Measurements from ENCODE around the gene DSC2.
"Not testable (repeated sequence)": the region's sequence is repeated elsewhere in the genome, so short reads cannot be mapped to it uniquely, and the experiment has no call there.

DSC2 gene

DNA sequence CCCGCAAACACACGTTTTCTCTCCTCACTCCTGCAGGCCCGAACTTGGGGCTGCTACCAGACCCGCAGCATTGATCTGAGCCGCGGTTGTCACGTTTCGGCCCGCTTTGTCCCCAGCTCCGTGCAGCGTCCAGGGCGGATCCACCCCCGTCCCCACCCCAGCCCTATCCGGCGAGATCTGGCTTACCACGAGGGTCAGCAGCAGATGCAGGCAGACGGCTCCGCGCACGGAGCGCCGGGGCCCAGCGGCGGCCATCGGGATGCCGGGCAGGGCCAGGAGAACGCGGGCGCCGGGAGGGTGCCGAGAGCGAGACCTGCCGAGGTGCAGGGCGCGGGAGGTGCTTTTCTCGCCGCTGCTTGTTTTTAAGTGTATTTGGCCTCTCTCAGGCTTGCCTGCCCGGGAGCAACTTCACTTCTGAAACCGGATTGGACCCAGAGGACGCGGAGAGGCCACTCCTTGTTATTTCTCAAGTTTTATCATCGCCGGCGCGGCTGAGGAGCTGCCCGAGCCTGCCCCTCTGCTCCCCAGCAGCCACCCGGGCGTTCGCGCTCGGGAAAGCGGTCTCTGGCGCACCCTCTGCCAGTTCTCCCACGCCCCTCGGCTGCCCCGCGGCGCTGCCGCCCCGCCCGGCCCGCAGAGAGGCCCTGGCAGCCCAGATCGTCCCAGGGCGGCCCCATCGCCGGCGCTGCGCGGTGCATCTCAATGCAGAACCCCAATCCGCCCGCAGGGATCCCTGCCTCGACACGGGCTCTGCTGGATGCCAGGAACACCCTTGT is 59.6 kb downstream of the DSC2 start, which contains the start of gene DSC3:
TSS of gene DSC3 (minus strand) at position 337 of the 776 bp plus-strand sequence. CDS start at position 255, 82 bp downstream.
- DNase-seq (ENCODE audit: low spot score): peak; percentile 13

DNA sequence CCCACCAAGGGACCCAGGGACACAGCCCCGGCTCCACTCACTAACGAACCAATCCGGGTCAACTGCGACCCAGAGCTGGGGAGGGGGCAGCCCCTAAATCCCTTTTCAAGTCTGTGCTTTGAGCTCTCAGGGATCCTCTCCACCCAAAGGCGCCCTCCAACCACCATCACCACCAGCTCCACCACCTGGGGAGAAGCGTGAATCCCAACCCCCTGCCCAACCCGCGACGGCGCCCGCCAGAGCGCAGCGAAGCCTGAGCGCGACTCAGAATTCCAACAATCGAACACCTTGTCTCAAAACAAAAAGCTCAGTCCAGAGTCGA is 60.2 kb downstream of the DSC2 start:
- DNase-seq (ENCODE audit: low spot score): peak; percentile 5

DNA sequence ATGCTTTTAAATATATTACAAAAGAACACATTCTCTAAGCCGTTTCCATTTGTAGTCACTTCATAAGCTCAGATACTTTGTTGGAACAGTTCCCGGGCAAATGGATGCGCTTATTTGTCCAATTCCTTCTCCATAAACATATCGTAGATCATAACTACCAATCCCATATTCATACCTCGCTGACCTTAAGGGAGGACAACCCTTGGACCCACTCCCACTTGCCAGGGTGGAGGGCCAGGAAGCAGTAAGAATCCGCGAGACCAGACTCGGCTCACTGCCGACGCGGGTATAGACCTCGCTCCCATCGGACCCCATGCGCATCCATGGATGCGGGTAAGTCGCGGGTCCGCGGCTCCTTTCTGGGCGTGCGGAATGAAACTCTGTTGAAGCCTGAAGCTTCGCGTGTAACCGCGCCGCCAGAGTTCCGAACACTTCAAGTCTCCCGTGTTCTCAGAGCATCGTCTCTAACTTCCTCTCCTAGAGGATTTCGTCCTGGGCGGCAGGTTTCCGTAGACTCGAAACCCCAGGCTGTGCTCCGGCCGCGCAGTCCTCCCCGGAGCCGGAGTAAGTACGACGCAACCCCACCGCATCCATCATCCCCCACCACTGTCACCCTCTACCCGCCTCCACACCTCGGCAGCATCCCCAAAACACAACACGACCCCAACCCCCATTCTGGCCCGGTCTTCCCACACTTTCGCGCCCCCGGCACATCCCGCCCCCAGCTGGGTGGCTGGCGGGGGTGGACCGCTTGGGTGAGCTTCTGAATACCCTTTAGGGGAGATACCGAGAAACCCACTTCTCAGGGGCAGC is 60.7 kb downstream of the DSC2 start:
- peak; percentile 11 for DNase-seq (ENCODE audit: low spot score)

DNA sequence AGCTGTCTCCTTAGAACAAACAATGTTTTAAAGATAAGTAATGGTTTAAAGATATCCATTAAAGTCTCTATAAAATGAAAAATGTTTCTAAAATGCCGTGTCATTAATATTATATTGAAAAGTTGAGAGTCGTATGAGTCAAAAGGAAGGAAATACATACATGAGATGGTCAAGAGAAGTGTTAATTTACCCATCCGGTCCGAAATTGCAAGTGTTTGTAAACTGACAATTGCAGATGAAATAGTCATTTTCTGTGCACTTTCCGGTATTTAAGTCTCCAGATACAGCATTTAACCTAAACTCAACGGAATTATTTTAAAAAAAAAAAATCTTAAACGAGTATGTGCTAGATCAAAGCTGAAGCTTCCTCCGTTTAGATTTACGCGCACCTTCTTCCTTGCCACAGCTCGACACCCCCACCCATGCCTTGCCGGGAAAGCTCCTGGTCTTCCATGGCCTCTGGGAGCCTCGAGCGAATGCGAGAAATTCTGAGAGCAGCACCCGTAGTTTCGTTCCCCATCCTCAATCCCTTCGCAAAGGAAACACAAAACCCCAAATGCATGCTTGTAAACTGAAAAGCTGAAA is 61.4 kb downstream of the DSC2 start:
- no peak for DNase-seq (ENCODE audit: low spot score)

DNA sequence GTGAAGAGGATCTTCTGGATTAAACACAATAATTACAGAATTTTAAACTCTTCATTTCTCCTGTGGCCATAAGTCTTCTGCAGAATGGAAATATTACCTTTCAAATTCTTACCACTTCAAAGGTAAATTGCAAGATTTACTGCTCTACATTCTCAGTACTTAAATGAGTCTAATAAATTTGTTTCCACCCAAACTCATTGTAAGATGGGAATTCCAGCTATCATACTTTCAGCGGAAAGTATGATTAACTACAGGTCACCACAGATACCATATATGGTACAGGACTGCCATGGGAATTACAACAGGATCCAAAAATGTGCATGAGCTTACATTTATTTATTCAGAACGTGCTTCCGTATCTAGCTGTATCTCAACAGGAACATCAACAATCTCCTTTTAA is 62.8 kb downstream of the DSC2 start:
- DNase-seq (ENCODE audit: low spot score): no peak

DNA sequence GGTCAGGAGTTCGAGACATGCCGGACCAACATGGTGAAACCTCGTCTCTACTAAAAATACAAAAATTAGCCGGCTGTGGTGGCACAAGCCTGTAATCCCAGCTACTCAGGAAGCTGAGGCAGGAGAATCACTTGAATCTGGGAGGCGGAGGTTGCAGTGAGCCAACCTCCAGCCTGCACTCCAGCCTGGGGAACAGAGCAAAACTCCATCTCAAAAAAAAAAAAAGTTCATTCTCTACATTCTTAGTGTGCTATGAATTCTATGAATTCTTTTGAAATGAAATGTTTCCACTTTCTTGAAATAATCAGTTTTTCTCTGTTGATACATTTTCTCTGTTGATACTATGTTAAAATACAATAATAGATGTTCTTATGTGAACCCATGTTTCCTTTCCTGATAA is 64.5 kb downstream of the DSC2 start:
- not testable (repeated sequence) for DNase-seq (ENCODE audit: low spot score)

DNA sequence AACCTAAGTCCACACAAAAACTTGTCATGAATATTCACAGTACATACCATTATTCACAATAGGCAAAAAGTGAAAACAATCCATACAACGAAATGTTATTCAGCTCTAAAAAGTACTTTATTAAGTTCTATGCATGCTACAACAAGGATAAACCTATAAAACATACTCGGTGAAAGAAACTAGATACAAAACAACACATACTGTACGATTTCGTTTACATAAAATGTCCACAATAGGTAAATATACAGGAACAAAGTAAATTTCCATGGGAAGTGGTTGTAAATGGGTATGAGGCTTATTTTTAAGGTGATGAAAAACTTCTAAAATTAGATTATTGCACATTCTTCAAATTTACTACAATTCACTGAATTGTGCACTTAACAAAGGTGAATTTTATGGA is 67.7 kb downstream of the DSC2 start:
- DNase-seq (ENCODE audit: low spot score): no peak

DNA sequence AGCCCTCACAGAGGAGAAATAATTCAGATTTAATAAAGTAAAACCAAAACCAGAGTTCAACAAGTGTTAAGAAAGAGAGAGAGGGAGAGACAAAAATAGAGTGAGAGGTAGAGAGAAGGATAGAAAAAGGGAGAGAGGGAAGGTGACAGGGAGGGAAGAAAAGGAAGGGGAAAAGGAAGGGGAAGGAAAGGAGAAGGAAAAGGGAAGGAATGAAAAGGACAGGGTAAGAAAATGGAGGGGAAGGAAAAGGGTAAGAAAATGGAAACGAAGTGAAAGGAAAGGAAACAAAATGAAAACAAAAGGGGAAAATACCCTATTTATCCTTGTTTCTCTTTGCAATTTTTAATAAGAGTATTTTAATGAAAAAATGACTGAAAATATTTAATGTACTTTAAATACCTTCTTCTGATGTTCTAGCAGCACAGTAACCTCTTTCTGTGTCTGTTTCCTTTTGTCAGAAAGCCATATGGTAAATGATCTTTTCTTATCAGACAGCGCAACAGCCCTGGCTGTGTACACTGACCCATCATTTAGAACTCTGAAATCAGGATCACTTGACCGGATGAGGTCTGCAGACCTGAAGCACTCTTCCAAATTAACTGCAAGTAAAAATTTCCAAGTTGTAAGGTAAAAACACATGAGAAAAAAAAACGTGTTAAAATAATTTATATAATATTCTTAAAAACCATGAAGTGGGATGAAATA is 71.5 kb downstream of the DSC2 start:
- no peak for DNase-seq (ENCODE audit: low spot score)

DNA sequence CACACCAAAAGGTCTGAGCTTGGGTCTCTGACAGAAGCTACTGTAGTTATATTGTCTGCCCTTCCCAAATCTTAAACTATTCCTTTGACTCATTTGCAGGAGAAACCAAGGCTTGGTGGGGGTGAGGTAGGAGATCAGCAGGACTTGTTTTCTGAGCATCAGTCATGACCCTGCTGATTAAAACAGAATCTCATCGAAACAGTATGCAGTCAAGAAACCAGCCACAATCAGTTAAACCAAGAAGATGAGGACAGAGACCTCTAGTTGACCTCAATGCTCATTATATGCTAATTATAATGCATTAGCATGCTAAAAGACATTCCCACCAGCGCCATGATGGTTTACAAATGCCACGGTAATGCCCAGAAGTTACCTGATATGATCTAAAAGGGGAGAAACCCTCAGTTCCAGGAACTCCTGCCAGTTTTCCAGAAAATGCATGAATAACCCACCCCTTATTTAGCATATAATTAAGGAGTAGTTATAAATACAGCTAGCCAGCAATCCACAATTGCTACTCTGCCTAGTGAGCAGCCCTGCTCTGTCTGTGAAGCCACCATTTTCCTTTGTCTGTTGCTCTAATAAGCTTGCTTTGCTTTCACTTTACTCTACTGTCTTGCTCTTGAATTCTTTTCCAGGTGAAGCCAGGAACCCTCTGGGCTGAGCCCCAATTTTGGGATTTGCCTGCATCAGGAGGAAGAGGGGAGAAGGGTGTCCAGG is 86.3 kb downstream of the DSC2 start:
- DNase-seq (ENCODE audit: low spot score): no peak

DNA sequence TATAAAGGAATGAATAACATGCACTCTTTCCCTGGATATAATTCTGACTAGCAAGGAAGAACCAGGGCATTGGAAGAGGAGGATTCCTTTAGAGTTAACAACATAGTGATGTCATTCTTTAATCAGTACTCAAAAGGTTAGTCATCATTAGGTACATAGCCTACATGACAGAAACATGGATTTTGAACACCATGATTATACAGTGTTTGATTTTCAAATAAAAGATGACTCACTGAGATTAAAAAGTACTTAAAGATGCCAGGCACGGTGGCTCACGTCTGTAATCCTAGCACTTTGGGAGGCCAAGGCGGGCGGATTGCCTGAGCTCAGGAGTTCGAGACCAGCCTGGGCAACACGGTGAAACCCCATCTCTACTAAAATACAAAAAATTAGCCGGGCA is 90.8 kb downstream of the DSC2 start:
- DNase-seq (ENCODE audit: low spot score): not testable (repeated sequence)

DNA sequence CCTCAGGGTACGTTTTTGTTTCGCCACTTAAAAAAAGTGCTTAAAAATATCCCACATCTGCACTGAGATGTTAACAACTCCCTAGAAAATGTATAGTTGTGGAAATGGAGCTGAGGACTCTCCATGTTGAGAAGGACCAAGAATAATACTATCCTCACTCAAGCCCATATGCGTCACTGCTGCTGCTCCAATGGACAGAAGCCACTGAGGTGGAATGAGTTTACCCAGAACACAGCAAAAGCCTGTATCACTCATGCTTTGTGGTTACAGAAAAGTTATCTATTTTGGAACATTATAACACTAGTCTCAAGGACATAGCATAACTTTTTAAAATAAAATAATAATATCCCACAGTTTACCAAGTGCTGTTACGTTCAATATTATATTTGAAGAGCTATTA is 91.6 kb downstream of the DSC2 start:
- DNase-seq (ENCODE audit: low spot score): no peak

Data from AG20443 (cell line).